Measurements from ENCODE around the gene F2.

The F2 gene

DNA sequence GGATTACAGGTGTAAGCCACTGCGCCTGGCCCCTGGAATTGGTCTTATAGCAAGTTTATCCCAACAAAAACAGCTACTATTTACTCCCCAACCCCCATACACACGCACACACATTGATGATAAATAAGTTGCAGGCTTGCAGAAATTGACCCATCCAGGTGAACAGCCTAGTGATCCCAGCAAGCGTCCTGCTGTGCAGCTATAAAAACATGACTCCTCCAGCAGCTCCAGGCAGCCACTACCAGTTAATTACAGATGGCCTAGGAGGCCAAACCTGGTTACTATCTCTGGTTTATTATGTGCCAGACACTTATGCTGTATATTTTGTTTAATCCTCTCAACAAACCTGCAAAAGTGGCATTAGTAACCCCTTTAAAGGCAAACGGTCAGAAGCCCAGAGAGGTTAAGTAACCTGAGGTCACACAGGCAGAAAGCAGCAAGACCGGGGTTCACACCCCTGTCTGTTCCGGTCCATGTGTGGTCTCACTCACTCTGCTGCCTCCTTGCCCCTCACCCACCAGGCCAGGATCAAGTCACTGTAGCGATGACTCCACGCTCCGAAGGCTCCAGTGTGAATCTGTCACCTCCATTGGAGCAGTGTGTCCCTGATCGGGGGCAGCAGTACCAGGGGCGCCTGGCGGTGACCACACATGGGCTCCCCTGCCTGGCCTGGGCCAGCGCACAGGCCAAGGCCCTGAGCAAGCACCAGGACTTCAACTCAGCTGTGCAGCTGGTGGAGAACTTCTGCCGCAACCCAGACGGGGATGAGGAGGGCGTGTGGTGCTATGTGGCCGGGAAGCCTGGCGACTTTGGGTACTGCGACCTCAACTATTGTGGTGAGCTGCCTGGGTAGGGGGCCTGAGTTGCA, 6.6 kb downstream of the F2 start:
- no peak for DNase-seq (ENCODE audit: low read depth)
- H3K4me3 ChIP-seq (ENCODE audit: low read length) = no peak overlapping the region
- TF ChIP-seq, protein P1, sequence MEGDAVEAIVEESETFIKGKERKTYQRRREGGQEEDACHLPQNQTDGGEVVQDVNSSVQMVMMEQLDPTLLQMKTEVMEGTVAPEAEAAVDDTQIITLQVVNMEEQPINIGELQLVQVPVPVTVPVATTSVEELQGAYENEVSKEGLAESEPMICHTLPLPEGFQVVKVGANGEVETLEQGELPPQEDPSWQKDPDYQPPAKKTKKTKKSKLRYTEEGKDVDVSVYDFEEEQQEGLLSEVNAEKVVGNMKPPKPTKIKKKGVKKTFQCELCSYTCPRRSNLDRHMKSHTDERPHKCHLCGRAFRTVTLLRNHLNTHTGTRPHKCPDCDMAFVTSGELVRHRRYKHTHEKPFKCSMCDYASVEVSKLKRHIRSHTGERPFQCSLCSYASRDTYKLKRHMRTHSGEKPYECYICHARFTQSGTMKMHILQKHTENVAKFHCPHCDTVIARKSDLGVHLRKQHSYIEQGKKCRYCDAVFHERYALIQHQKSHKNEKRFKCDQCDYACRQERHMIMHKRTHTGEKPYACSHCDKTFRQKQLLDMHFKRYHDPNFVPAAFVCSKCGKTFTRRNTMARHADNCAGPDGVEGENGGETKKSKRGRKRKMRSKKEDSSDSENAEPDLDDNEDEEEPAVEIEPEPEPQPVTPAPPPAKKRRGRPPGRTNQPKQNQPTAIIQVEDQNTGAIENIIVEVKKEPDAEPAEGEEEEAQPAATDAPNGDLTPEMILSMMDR (IDR thresholded peaks at IDR 0.05; ENCODE audit: insufficient read depth, low read depth, low read length, missing control alignments) = no peak

DNA sequence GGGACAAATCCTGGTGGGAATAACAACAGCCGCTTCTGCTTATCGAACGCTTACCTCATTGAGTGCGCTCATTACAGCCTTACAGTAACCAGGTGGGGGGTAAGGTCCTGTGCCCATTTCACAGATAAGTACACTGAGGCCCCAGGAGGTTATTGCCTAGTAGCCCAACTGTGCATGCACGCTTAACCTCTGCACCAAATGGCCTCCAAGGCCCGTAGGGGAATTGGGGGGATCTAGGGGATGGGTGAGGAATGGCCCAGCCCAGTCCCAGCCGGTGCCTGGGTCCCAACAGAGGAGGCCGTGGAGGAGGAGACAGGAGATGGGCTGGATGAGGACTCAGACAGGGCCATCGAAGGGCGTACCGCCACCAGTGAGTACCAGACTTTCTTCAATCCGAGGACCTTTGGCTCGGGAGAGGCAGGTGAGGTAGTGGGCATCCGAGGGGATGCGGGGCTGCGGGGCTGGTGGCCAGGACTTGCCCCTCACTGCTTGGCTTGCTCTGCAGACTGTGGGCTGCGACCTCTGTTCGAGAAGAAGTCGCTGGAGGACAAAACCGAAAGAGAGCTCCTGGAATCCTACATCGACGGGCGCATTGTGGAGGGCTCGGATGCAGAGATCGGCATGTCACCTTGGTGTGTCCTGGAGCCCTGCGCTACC, 7.3 kb downstream of the F2 start:
- TF ChIP-seq, protein P1 (IDR thresholded peaks at IDR 0.05; ENCODE audit: insufficient read depth, low read depth, low read length, missing control alignments) = no peak
- H3K4me3 ChIP-seq (ENCODE audit: low read length) = no peak overlapping the region
- no peak for DNase-seq (ENCODE audit: low read depth)

DNA sequence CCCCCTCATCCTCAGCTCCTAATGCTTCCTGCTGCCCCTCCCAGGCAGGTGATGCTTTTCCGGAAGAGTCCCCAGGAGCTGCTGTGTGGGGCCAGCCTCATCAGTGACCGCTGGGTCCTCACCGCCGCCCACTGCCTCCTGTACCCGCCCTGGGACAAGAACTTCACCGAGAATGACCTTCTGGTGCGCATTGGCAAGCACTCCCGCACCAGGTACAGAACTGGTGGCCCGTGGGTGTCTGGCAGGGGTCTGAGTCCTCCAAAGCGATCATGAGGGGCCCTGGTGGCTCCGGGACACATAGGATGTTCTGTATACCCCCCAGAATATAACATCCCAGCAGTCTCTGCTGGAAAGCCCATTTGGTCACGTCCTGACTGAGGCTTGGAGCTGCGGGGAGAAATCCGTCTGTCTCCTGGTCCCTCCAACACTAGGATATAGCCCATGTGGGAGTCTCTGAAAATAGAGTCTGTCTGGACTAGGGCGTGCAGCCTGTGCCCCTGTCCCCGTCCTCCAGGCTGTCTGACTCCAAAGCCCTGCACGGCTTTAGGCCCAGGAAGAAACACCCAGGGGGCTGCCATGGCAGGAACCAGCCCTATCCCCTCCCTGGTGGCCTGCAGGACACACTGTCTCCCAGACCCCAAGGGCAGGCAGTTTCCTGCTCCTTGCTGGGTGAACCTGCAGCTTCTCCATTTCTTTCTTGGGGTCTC, 9.1 kb downstream of the F2 start:
- no peak for DNase-seq (ENCODE audit: low read depth)
- TF ChIP-seq, protein P1 (IDR thresholded peaks at IDR 0.05; ENCODE audit: insufficient read depth, low read depth, low read length, missing control alignments) = no peak
- no peak overlapping the region for H3K4me3 ChIP-seq (ENCODE audit: low read length)

DNA sequence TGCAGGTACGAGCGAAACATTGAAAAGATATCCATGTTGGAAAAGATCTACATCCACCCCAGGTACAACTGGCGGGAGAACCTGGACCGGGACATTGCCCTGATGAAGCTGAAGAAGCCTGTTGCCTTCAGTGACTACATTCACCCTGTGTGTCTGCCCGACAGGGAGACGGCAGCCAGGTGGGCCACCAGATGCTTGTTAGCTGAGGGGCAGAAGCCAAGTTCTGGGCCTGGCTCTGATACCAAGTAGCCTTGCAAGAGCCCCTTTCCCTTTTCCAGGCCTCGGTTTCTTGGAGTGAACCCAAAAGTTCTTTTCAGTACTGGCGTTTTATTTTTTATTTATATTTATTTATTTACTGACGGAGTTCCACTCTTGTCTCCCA, 9.6 kb downstream of the F2 start:
- TF ChIP-seq, protein P1 (IDR thresholded peaks at IDR 0.05; ENCODE audit: insufficient read depth, low read depth, low read length, missing control alignments) = no peak
- DNase-seq (ENCODE audit: low read depth) = no peak
- H3K4me3 ChIP-seq (ENCODE audit: low read length) = no peak overlapping the region

DNA sequence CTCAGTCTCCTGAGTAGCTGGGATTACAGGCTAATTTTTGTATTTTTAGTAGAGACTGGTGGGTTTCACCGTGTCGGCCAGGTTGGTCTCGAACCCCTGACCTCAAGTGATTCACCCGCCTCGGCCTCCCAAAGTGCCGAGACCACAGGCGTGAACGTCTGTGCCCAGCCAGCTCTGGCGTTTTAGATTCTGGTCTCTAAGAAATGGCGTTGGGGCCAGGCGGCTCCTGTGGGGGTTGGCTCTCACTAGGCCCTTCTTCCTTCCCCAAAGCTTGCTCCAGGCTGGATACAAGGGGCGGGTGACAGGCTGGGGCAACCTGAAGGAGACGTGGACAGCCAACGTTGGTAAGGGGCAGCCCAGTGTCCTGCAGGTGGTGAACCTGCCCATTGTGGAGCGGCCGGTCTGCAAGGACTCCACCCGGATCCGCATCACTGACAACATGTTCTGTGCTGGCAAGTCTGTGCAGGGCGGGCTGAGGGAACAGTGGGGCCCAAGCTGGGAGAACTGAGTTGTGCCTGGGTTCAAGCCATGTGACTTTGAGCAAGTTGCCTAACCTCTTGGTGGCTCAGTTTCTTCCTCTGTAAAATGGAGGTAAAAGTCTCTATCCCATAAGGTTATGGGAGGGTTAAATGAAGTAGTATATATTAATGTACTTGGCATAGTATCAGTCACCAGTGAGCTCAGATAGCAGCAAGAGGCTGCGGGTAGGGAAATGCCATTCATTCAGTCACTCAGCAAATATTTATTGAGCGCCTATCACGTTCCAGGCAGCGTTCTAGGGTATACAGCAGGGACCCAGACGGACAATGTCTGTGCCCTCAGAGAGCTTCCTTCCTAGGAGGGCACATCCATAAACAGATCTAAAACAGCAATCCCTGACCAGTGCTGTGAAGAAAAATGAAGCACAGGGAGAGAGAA, 10.4 kb downstream of the F2 start:
- H3K4me3 ChIP-seq (ENCODE audit: low read length) = no peak overlapping the region
- DNase-seq (ENCODE audit: low read depth) = no peak
- TF ChIP-seq, protein P1 (IDR thresholded peaks at IDR 0.05; ENCODE audit: insufficient read depth, low read depth, low read length, missing control alignments) = no peak

DNA sequence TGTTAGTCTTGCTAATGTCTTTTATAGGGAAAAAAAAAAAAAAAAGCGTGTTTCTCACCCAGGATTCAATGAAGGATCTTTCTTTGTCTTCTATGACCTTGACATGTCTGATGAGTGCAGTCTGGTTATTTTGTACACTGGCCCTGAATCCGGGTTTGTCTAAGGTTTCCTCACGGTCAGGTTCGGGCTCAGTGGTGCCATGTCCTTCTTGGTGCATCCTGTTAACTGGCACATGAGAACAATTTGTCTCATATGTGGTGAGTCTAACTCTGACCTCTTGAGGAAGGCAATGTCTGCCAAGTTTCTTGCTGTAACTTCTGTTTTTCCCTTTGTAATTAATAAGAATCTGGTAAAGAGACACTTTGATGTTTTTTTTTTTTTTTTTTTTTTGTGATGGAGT, 12.5 kb downstream of the F2 start:
- DNase-seq (ENCODE audit: low read depth) = no peak
- TF ChIP-seq, protein P1 (IDR thresholded peaks at IDR 0.05; ENCODE audit: insufficient read depth, low read depth, low read length, missing control alignments) = no peak
- H3K4me3 ChIP-seq (ENCODE audit: low read length) = no peak overlapping the region
